GM19239 (cell line): ENCODE data around the gene DUS1L.

Experiments
- DNase-seq: peaks from one replicate; pipeline ENCODE4 v3.0.0; 2011; ENCODE audit warnings: low spot score; ENCODE audit not compliant: insufficient read length
- FAIRE-seq: peaks from 2 replicates; lab custom pipeline; 2011; peaks lifted over from hg19 to GRCh38; lab: Jason Lieb, UNC

DUS1L gene

DNA sequence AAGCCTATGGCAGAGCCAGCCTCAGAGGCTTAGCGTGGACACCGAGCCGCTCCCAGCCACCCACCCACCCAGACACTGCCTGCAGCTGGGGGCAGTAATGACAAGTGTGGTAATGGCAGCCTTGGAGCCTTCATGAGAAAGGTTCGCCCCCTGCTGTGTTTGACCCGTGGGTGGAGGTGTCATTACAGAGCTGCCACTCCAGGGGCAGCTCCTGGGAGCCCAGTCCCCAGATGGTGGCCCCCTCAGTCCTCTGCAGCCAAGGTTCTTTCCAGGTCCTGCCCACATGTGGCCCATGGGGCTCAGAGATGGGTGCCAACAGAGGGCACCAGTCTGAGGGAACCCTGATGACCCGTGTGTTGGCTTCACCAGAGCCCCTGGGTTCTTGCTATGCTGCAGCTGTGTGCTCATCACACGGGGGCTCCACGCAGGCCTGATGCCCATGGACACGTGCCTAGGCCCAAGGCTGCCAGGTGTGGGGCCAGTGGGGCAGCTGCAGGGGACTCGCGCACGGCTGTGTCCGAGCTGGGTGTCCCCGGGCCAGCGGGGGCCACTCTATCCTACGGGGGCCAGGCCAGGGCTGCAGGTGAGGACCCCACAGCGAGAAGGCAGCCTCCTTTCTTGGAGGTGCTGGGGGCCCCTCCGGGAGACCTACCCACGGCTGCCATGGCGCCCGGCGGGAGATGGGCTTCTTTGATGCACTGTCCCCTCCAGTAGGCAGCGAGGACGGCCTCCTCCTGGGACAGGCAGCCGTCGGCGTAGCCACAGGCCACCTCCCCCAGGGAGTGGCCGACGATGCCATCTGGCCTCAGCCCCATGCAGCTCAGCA lies 24.3 kb upstream of the DUS1L start:
- no peak for FAIRE-seq
- DNase-seq: no peak

DNA sequence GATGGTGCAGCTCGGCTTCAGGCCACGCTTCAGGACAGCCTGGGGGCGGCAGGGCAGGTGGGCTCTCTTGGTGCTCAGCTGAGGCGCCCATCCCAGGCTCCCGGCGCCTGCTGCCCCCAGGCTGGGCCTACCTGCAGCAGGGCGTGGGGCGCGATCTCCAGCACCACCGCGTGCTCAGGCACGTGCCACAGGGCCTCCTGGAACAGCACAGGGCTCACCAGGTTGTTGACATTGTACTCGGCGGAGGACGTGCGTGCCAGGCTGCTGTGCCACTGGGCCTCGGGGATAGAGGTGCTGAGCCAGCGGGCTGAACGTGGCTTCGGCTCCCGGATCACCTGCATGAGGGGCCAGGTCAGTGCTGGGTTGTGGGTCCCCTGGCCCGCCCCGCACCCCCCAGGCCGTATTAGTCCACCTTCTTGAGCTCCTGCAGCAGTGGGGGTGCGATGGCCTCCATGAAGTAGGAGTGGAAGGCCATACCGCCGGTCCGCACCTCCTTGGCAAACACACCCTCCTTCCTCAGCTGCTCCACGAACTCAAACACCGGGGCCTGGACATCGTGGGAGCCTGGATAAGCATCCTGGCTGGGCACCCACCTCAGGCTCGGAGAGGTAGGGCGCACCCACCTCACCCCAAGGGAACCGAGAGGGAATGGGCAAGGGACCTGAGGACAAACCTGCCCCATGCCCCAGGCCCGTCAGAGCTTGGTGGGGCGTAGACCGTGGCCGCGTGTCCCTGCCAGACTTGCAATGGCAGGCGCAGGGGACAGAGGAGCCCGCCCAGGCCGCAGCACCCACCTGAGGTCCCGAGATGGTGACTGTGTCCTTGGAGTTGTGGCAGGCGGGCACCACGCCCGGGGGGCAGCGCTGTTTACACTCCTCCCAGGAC lies 23.5 kb upstream of the DUS1L start:
- DNase-seq (no peak), FAIRE-seq (no peak)

GRCh38 chr17:82087961-82088837 lies 22.6 kb upstream of the DUS1L start:
- DNase-seq (no peak), FAIRE-seq (no peak)

DNA sequence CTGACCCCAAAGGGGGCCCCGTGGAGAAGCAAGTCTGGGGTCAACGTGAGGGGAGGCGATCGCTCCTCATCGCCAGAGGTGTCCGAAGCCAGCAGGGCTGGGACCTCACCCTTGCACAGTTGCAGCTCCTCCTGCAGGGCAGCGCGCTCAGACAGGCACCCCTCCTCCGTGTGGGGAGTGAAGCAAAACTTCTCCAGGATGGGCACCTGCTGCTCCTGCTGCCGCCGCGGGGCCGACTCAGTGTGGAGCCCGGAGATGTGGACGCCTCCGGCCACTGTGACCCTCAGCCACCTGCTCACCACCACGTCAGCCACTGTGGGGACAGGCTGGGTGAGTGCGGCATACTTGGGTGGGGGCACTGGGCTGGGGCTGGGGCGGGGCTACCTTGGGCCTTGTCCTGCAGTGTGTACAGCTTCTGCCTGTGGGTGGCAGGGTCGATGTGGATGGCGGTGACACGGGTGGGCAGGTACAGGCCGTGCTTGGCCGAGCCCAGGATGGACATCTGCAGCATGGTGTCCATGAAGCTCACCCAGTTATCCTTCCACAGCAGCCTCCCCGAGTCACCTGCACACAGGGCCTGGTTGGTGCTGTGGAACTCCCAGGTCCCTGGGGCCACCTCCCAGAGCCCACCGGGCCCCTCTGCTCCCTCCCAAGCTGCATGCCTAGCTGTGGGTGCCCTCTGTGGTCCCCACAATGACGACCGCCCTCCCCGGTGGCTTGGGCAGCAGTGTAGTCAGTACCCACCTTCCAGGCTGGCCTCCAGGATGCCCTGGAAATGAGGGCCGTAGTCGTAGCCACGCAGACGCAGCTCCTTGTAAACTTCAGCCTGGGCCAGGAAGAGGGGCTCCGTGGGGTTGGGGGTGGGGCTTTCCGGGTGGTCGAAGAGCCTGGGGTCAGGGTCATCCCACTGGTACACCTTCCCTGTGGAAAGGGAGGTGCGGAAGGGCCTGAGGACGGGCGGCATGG lies 21.6 kb upstream of the DUS1L start:
- no peak for DNase-seq
- no peak for FAIRE-seq

DNA sequence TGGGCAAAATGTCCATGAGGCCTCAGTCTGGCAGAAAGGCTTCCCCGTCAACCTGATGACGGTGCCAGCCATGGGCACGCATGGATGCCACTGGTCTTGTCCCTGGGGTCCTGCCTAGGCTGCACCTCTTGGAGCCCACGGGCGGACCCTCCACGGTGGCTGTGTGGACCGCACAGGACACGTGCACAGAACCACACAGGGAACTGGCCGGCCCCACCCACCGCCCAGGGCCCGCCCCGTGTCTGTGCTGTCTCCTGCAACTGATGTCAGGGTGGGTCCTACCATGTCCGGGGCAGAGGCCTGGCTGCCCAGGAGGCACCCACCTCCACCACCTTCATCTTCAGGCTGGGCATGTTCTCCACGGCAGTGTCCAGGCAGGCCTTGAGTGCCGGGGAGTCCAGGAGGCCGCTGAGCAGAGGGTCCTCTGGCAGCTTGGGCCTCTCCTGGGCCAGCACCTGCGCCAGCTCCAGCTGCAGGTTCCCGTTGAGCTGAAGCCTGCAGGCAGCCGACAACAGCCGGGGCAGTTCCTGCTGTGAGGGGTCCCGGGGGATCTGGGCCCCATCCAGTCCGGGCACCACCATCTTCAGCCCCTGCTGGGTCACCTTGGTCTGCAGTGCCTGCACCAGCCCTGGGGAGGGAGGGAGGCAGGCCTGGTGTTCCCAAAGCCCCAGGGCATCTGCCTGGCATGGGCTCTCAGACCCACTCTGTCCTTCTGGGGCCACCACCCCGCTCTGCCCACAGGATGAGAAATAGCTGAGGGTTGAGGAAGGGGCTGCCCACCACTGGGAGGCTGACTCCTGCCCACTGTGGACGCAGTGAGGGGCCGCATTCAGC lies 20.5 kb upstream of the DUS1L start:
- no peak for FAIRE-seq
- no peak for DNase-seq

- DNase-seq: no peak
- FAIRE-seq: no peak
Observed at GRCh38 chr17:82085031-82085861, 19.6 kb upstream of the DUS1L start.

GRCh38 chr17:82084373-82085030 lies 18.9 kb upstream of the DUS1L start:
- FAIRE-seq (no peak), DNase-seq (no peak)

GRCh38 chr17:82083533-82084359 lies 18.1 kb upstream of the DUS1L start:
- no peak for DNase-seq
- no peak for FAIRE-seq

GRCh38 chr17:82083009-82083408 lies 17.4 kb upstream of the DUS1L start:
- FAIRE-seq (no peak), DNase-seq (no peak)

DNA sequence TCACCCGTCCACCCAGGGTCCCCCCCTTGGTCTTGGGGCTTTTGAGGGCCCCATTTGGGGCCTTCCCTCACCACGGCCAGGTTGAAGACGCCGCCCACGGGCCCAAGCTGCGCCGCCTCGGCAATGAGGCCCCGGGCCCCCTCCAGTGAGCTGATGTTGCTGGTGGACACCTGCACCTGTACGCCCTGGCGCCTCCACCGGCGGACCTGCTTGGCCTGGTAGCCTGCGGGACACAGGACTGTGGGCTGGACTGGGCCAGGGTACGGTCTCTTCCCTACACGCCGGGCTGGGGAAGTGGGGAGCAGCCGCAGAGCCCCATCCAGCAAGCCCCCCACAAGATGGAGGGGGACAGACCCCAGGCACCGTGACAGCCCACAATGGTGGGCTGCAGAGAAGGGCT lies 16.9 kb upstream of the DUS1L start:
- FAIRE-seq: no peak
- no peak for DNase-seq

GRCh38 chr17:82081966-82082365 lies 16.4 kb upstream of the DUS1L start:
- no peak for DNase-seq
- no peak for FAIRE-seq

DNA sequence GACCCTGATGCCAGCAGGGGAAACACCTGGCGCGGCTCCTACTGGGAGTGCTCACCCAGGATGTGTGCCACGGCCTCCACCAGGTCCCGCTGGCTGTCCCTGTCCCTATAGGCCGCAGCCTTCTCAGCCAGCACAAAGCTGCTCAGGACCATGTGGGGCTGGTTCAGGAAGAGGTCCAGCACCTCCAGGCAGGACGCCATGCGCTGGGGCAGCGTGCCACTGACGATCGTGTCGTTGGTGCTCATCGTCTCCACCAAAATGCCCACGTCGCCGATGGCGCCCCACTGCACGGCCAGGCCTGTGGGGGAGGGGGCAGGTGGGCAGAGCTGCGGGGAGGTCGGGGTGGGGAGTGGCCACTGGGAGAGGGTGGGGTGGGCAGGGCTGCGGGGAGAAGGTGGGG lies 15.9 kb upstream of the DUS1L start:
- no peak for DNase-seq
- no peak for FAIRE-seq

GRCh38 chr17:82080789-82081464 lies 15.3 kb upstream of the DUS1L start:
- no peak for DNase-seq
- FAIRE-seq: no peak

- no peak for DNase-seq
- FAIRE-seq: no peak
Observed at GRCh38 chr17:82080048-82080788, 14.6 kb upstream of the DUS1L start.
